AG09319 (cell line): Measurements from ENCODE around the gene ZNF214.
"Not testable (repeated sequence)": the region's sequence is repeated elsewhere in the genome, so short reads cannot be mapped to it uniquely, and the experiment has no call there.

Experiments
- DNase-seq: peaks from one replicate; pipeline ENCODE4 v3.0.0-alpha.2; 2010; ENCODE audit warnings: low read depth; ENCODE audit errors: extremely low read depth
- TF ChIP-seq, protein P1 (sequence below): IDR thresholded peaks from 2 replicates; pipeline ENCODE4 v1.5.1; 2011; ENCODE audit warnings: low read depth, mild to moderate bottlenecking, inconsistent platforms, low read length, moderate library complexity

The ZNF214 gene

DNA sequence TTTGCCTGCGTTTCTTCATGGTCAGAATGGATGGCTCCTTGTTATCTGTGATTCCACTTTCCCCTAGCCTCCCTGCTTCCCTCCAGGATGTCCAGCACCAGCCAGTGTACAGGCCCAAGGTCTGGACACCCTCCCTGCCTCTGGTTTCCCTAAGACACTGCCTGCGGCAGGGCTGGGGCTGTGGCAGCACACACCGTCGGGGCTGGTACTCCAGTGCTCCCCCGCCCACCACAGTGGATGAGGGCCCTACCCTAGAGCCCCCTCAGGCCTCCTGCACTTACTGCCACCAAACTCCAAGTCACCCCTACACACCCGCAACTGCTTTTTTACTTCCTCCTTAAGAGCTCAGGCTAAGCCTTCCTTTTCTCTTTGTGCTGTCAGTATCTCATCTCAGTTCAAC lies 28.9 kb downstream of the ZNF214 start:
- TF ChIP-seq, protein P1, sequence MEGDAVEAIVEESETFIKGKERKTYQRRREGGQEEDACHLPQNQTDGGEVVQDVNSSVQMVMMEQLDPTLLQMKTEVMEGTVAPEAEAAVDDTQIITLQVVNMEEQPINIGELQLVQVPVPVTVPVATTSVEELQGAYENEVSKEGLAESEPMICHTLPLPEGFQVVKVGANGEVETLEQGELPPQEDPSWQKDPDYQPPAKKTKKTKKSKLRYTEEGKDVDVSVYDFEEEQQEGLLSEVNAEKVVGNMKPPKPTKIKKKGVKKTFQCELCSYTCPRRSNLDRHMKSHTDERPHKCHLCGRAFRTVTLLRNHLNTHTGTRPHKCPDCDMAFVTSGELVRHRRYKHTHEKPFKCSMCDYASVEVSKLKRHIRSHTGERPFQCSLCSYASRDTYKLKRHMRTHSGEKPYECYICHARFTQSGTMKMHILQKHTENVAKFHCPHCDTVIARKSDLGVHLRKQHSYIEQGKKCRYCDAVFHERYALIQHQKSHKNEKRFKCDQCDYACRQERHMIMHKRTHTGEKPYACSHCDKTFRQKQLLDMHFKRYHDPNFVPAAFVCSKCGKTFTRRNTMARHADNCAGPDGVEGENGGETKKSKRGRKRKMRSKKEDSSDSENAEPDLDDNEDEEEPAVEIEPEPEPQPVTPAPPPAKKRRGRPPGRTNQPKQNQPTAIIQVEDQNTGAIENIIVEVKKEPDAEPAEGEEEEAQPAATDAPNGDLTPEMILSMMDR: no peak
- DNase-seq: no peak

DNA sequence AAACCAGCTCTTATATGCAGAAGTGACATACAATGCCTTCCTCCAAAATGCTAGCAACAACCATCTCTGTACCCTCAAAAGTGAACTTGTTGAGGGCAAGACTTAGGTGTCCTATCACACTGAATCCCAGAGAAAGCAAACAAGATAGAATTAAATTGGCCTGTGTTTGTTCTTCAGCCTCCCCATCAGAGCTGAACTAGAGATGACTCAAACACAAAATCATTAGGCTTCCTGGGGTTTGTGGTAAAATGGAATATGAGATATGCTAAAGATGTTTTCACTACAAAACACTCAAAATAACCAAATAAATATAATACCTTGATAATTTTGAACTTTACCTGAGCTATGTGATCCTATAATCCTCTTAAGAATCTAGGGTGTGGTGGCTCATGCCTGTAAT lies 31.6 kb downstream of the ZNF214 start:
- TF ChIP-seq, protein P1: no peak
- DNase-seq: no peak

DNA sequence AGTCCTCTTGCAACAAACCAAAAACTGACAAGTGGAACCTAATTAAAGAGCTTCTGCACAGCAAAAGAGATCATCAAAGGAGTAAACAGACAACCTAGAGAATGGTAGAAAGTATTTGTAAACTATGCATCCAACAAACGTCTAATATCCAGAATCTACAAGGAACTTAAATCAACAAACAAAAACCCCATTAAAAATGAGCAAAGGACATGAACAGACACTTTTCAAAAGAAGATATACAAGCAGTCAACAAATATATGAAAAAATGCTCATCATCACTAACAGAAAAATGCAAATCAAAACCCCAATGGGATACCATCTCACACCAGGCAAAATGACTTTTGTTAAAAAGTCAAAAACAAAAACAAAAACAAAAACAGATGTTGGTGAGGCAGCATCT lies 33.7 kb downstream of the ZNF214 start:
- TF ChIP-seq, protein P1: no peak
- no peak for DNase-seq

DNA sequence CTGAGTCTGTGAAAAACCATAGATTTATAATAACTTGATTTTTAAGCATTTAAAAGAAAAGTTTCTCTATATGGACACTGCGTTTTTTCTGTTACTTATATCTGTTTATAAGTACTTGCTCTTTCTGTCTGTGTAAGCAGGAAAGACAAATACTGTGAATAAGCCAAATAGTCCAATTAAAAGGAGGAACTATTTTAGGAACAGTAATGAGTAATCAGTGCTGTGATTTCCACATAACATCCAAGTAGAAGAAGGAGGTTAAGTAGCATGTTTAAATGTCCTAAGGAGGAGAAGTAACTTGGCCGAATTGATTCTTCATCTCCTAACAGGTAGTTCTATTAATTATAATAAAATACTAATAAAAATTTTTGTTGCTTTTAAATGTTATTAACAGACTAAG lies 40.8 kb downstream of the ZNF214 start:
- DNase-seq: no peak
- TF ChIP-seq, protein P1: no peak

DNA sequence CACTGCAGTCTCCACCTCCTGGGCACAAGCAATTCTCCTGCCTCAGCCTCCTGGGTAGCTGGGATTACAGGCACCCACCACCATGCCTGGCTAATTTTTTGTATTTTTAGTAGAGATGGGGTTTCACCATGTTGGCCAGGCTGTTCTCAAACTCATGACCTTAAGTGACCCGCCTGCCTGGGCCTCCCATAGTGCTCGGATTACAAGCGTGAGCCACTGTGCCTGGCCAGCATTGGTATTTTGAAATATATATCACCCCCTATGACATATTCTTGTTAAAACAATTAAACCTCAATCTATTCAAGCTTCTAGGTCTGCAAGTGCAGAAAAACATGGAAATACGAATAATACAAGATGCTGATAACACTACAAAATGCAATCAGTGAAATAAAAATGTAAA lies 50.3 kb downstream of the ZNF214 start:
- not testable (repeated sequence) for DNase-seq

DNA sequence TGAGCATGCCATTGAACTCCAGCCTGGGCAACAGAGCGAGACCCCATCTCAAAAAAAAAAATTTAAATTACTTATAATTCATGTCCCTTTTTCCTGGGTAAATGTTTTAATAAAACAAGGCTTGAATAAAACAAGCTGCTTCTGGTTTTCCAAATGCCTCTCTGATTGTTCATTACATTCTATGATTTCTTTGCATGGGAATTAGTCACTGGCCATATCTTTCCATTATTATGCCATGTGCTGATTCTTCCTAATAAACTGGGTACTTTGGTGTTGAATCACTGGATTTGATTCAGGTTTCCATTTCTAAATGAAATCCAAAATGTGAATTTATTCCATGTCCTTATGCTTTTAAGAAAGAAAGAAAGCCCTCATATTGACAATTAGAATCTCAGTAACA lies 51.3 kb downstream of the ZNF214 start:
- no peak for DNase-seq
- TF ChIP-seq, protein P1: no peak

DNA sequence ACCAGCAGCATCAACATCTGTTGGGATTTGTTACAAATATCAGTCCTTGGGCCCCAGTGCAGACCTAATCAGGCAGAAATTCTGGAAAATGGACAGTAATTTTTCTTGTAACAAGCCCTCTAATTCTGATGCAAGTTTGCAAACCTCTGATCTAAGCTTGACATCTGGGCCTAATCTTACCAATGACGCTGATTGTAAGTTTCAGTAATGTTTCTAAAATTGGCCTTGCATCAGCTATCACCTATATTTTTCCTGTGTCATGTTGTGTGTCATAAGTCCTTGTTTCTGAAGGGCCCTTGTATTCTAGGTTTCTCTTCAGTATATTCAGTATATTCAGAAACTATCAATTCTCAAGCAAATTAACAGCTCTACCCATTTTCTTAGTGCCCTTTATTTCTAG lies 57.5 kb downstream of the ZNF214 start:
- TF ChIP-seq, protein P1: no peak
- DNase-seq: no peak

DNA sequence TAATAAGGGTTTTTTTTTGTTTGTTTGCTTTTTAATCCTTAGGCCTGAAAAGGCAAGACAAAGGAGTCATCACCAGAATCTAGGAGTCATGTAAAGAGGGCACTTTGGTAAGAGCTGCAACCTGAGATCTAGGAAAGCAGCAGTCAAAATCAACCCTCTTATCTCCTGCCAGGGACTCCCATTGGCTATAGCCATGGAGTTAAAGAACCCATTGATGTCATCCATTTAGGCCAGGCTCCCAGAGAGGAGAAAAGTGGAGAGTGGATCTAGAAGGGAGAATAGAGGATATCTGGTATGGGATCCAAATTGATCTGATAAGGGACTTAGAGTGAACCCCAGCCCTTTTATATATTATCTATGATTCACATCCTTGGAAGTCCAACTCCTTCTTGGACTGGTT lies 58.0 kb downstream of the ZNF214 start:
- no peak for DNase-seq
- TF ChIP-seq, protein P1: no peak

DNA sequence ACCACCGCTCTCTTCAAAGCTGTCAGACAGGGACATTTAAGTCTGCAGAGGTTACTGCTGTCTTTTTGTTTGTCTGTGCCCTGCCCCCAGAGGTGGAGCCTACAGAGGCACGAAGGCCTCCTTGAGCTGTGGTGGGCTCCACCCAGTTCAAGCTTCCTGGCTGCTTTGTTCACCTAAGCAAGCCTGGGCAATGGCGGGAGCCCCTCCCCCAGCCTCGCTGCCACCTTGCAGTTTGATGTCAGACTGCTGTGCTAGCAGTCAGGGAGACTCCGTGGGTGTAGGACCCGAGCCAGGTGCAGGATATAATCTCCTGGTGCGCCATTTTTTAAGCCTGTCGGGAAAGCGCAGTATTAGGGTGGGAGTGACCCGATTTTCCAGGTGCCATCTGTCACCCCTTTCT lies 65.9 kb downstream of the ZNF214 start:
- DNase-seq: not testable (repeated sequence)
